H1 (cell line): Measurements from ENCODE around the gene ATP6V0E2. TPM values are rescaled to one million over a fixed set of nuclear protein-coding genes. Genes with fewer than 3 reads are reported as not detected.

Experiments
- CTCF ChIA-PET: fragments of 300-600 bp; sonication (Branson Sonifier 250); formaldehyde crosslinking; loops from one replicate; lab custom pipeline; 2021; ENCODE audit not compliant: partially characterized antibody; lab: Charles Lee
- POLR2A ChIA-PET: fragments of 300-600 bp; sonication (Branson Sonifier 250); formaldehyde crosslinking; loops from one replicate; lab custom pipeline; 2021; ENCODE audit warnings: inconsistent platforms; ENCODE audit not compliant: partially characterized antibody; lab: Charles Lee
- DNase-seq, 2 experiments: peaks; one replicate each; pipeline versions ENCODE4 v3.0.0 to v3.0.0-alpha.2; 2010 to 2022; ENCODE audit warnings: low spot score in 2 of 2, low read depth in 1 of 2, mixed read lengths in 1 of 2
- FAIRE-seq: peaks from 2 replicates; lab custom pipeline; 2011; peaks lifted over from hg19 to GRCh38; lab: Jason Lieb, UNC
- H2AFZ ChIP-seq: 2 replicates; pipeline ENCODE4 v1.8.1; 2012; ENCODE audit warnings: low read length, inconsistent platforms
- H2AK5ac ChIP-seq: 2 replicates; pipeline ENCODE4 v1.6.1; 2013; ENCODE audit warnings: low read depth, low read length
- H2BK120ac ChIP-seq: replicated peaks from 2 replicates; pipeline ENCODE3; 2013; ENCODE audit warnings: low read depth, low read length, inconsistent platforms
- H2BK12ac ChIP-seq: 2 replicates; pipeline ENCODE4 v1.6.1; 2013; ENCODE audit warnings: low read depth, low read length
- H2BK15ac ChIP-seq: 2 replicates; pipeline ENCODE4 v1.6.1; 2013; ENCODE audit warnings: low read length
- H2BK20ac ChIP-seq: 2 replicates; pipeline ENCODE4 v1.6.1; 2013; ENCODE audit warnings: low read length
- H2BK5ac ChIP-seq: 2 replicates; pipeline ENCODE4 v1.6.1; 2013; ENCODE audit warnings: low read depth, low read length
- H3K14ac ChIP-seq: 2 replicates; pipeline ENCODE4 v1.6.1; 2013; ENCODE audit warnings: inconsistent platforms; ENCODE audit not compliant: insufficient read length
- H3K18ac ChIP-seq: 2 replicates; pipeline ENCODE4 v1.6.1; 2013; ENCODE audit warnings: low read length; ENCODE audit errors: extremely low read depth
- H3K23ac ChIP-seq: 2 replicates; pipeline ENCODE4 v1.6.1; 2013; ENCODE audit warnings: inconsistent platforms; ENCODE audit not compliant: insufficient read length
- H3K23me2 ChIP-seq: 2 replicates; pipeline ENCODE4 v1.6.1; 2013; ENCODE audit warnings: low read depth, low read length
- H3K27ac ChIP-seq: 2 replicates; pipeline ENCODE4 v1.6.1; 2011; ENCODE audit warnings: low read depth, low read length, inconsistent platforms
- H3K27me3 ChIP-seq, 4 experiments: replicated peaks in 1 of 4; 1 replicate in 1 of 4; 2 replicates in 3 of 4; pipeline versions ENCODE4 v1.6.1 to v1.8.1; 2011 to 2013; ENCODE audit warnings: low read length in 3 of 4, mild to moderate bottlenecking in 3 of 4, inconsistent platforms in 2 of 4, mixed read lengths in 2 of 4, moderate library complexity in 1 of 4; ENCODE audit not compliant: control insufficient read depth in 3 of 4, insufficient read depth in 3 of 4; ENCODE audit errors: extremely low read depth in 1 of 4
- H3K36me3 ChIP-seq, 4 experiments: 2 replicates each; pipeline versions ENCODE4 v1.6.1 to v1.8.1; 2011 to 2013; ENCODE audit warnings: mild to moderate bottlenecking in 4 of 4, low read length in 3 of 4, moderate library complexity in 2 of 4, control low read depth in 1 of 4, inconsistent platforms in 1 of 4; ENCODE audit not compliant: insufficient read depth in 4 of 4, control insufficient read depth in 2 of 4
- H3K4ac ChIP-seq: replicated peaks from 2 replicates; pipeline ENCODE3; 2013; ENCODE audit warnings: low read length, low read depth, mixed read lengths, inconsistent platforms; ENCODE audit not compliant: insufficient read length
- H3K4me1 ChIP-seq, 4 experiments: replicated peaks in 1 of 4; 1 replicate in 1 of 4; 2 replicates in 3 of 4; pipeline versions ENCODE4 v1.6.1 to v1.8.1; 2011 to 2013; ENCODE audit warnings: low read length in 3 of 4, inconsistent platforms in 2 of 4, mixed read lengths in 1 of 4; ENCODE audit not compliant: insufficient read depth in 4 of 4, control insufficient read depth in 3 of 4
- H3K4me2 ChIP-seq, 2 experiments: 2 replicates each; pipeline versions ENCODE4 v1.6.1 to v1.8.1; 2011 to 2013; ENCODE audit warnings: low read depth in 2 of 2, low read length in 2 of 2, control low read depth in 1 of 2, inconsistent platforms in 1 of 2, mild to moderate bottlenecking in 1 of 2; ENCODE audit not compliant: insufficient read depth in 1 of 2
- H3K4me3 ChIP-seq, 4 experiments: fragments of 200-600, 300-600 bp in 1 of 4; sonication (generic), shearing (Covaris generic), sonication (Bioruptor Twin) in 1 of 4; 2 replicates each; pipeline versions ENCODE4 v1.5.1 to v1.8.1; 2011 to 2016; ENCODE audit warnings: low read length in 4 of 4, low read depth in 3 of 4, control low read depth in 2 of 4, inconsistent platforms in 2 of 4, mild to moderate bottlenecking in 2 of 4, mixed read lengths in 1 of 4, moderate library complexity in 1 of 4; ENCODE audit not compliant: insufficient read depth in 2 of 4; ENCODE audit errors: extremely low read depth in 1 of 4
- H3K56ac ChIP-seq: replicated peaks from 2 replicates; pipeline ENCODE3; 2013; ENCODE audit warnings: low read depth, mild to moderate bottlenecking, mixed read lengths, low read length, inconsistent platforms; ENCODE audit not compliant: insufficient read length
- H3K79me1 ChIP-seq: 2 replicates; pipeline ENCODE4 v1.6.1; 2013; ENCODE audit warnings: low read depth, low read length, control low read depth
- H3K79me2 ChIP-seq, 2 experiments: 2 replicates each; pipeline versions ENCODE4 v1.6.1 to v1.8.1; 2012 to 2013; ENCODE audit warnings: low read length in 2 of 2, mild to moderate bottlenecking in 2 of 2, inconsistent platforms in 1 of 2; ENCODE audit not compliant: insufficient read depth in 2 of 2, control insufficient read depth in 1 of 2
- H3K9ac ChIP-seq, 4 experiments: replicated peaks in 1 of 4; 1 replicate in 1 of 4; 2 replicates in 3 of 4; pipeline versions ENCODE4 v1.6.1 to v1.8.1; 2011 to 2013; ENCODE audit warnings: low read depth in 3 of 4, low read length in 3 of 4, control low read depth in 2 of 4, mild to moderate bottlenecking in 2 of 4, moderate library complexity in 2 of 4, inconsistent platforms in 1 of 4; ENCODE audit errors: extremely low read depth in 1 of 4
- H3K9me3 ChIP-seq, 2 experiments: 2 replicates each; pipeline versions ENCODE4 v1.6.1 to v1.8.1; 2012 to 2013; ENCODE audit warnings: mild to moderate bottlenecking in 2 of 2, moderate library complexity in 2 of 2, control low read depth in 1 of 2, inconsistent platforms in 1 of 2, low read depth in 1 of 2, low read length in 1 of 2, mixed read lengths in 1 of 2; ENCODE audit not compliant: insufficient read depth in 2 of 2
- H4K20me1 ChIP-seq, 2 experiments: replicated peaks in 1 of 2; 2 replicates each; pipeline versions ENCODE3 to v1.8.1; 2011 to 2013; ENCODE audit warnings: inconsistent platforms in 2 of 2, low read length in 2 of 2, mild to moderate bottlenecking in 1 of 2; ENCODE audit not compliant: insufficient read depth in 2 of 2, control insufficient read depth in 1 of 2
- H4K5ac ChIP-seq: 2 replicates; pipeline ENCODE4 v1.6.1; 2013; ENCODE audit warnings: low read length, low read depth, mixed read lengths, inconsistent platforms; ENCODE audit not compliant: insufficient read length
- H4K8ac ChIP-seq: 2 replicates; pipeline ENCODE4 v1.8.0; 2013; ENCODE audit warnings: mild to moderate bottlenecking, moderate library complexity, low read length, inconsistent platforms; ENCODE audit not compliant: insufficient read depth; ENCODE audit errors: extremely low read depth
- H4K91ac ChIP-seq: replicated peaks from 2 replicates; pipeline ENCODE3; 2013; ENCODE audit warnings: low read length, mixed read lengths, inconsistent platforms; ENCODE audit not compliant: insufficient read length
- WGBS, 2 experiments: shearing (Covaris generic) in 1 of 2; methylation state at CpG; one replicate each; pipeline versions ENCODE4 v1.1.6 to v1.1.7; 2013 to 2015; ENCODE audit warnings: low lambda C conversion rate in 2 of 2, mixed read lengths in 2 of 2, inconsistent platforms in 1 of 2, low coverage in 1 of 2, missing lambda C conversion rate in 1 of 2; ENCODE audit not compliant: insufficient replicate concordance in 2 of 2, insufficient coverage in 1 of 2, insufficient read length in 1 of 2; ENCODE audit errors: extremely low coverage in 1 of 2, missing lambda C conversion rate in 1 of 2; 5-methylcytosine and 5-hydroxymethylcytosine counted together
- polyA plus RNA-seq, 7 experiments: library from polyadenylated mRNA; depleted of rRNA in 3 of 7; stranded (reverse) in 5 of 7; unstranded in 2 of 7; fragments of >200 nt in 5 of 7; fragments of 200-250 nt in 2 of 7; gene quantifications; 1 replicate in 5 of 7; 2 replicates in 1 of 7; 4 replicates in 1 of 7; pipeline versions ENCODE4 v1.2.1 to v1.2.3, GENCODE V29; 2011 to 2013; ENCODE audit warnings: missing spikeins in 2 of 7, mixed read lengths in 2 of 7
- total RNA-seq: library from RNA; stranded (reverse); fragmentation: NEBNext Ultra II Directional; extraction: Animal tissue kit (Norgen Biotek cat#: 25700); gene quantifications from 2 replicates; pipeline ENCODE4 v1.2.1, GENCODE V29; 2021

ATP6V0E2 gene
- total and polyA plus RNA-seq, 2 of the 8 experiments (the other 6 are each of a cell fraction or from before 2014, with no cell fraction given) = 26.1 to 47.9 TPM

GRCh38 chr7:149878523-149878921 is 4.8 kb downstream of the ATP6V0E2 start:
- no peak overlapping the region for H2BK15ac ChIP-seq
- no peak overlapping the region for H3K18ac ChIP-seq
- DNase-seq = no peak
- no peaks in the 10 kb centered on the region for H3K79me1 ChIP-seq
- H3K23ac ChIP-seq = no peak overlapping the region
- H2BK20ac ChIP-seq = no peak overlapping the region
- H3K14ac ChIP-seq = no peak overlapping the region
- no peak overlapping the region for H4K5ac ChIP-seq
- H3K27ac ChIP-seq = no peak overlapping the region
- no peak overlapping the region for H4K8ac ChIP-seq
- no peaks in the 10 kb centered on the region for H3K79me2 ChIP-seq
- H3K4me3 ChIP-seq = no peak overlapping the region
- H3K4me1 ChIP-seq = peaks cover 0 to 4% (median 0%) of the 10 kb centered on the region in 4 experiments; a peak in 3 of 7 replicates
- no peak overlapping the region for H3K56ac ChIP-seq
- H3K23me2 ChIP-seq = peaks cover 4% of the 10 kb centered on the region; the same call in 1 of the 2 replicates
- H3K9ac ChIP-seq = no peak overlapping the region
- H2BK12ac ChIP-seq = no peak overlapping the region
- H3K9me3 ChIP-seq = no peaks in the 10 kb centered on the region
- H3K4ac ChIP-seq = no peak overlapping the region
- no peak overlapping the region for H2AFZ ChIP-seq
- ChIA-PET POLR2A (no interaction called here), CTCF (interaction anchor here (1.3 to 1.7 kb wide), 2 partner anchors 11 to 17 kb away, joined by 3 to 5 read pairs; no protein-coding TSS in a partner anchor)
- peaks cover 0 to 17% (median 13%) of the 10 kb centered on the region in 4 experiments; a peak in 6 of 7 replicates for H3K27me3 ChIP-seq
- H3K4me2 ChIP-seq = no peak overlapping the region
- no peaks in the 10 kb centered on the region for H4K20me1 ChIP-seq
- H4K91ac ChIP-seq = no peak overlapping the region
- no peak overlapping the region for H2BK120ac ChIP-seq
- no peak for FAIRE-seq
- H2BK5ac ChIP-seq = no peak overlapping the region
- no peaks in the 10 kb centered on the region for H3K36me3 ChIP-seq
- H2AK5ac ChIP-seq = no peak overlapping the region
- 90% methylated on average over 10 of the region's 13 CpGs; no CpG with 5 or more reads in 1 of the 2 experiments for WGBS, 2 experiments
